Bronchial epithelial cell (primary cell): Measurements from ENCODE around the gene TUBA4B. TPM values are rescaled to one million over a fixed set of nuclear protein-coding genes. Genes with fewer than 3 reads are reported as not detected.
A peak's percentile ranks its signal among the peaks of the same experiment; 100 is the strongest.

Source experiments
- DNase-seq: peaks from one replicate; pipeline ENCODE4 v3.0.0-alpha.2; 2010; ENCODE audit warnings: low read depth
- FAIRE-seq: peaks from 2 replicates; lab custom pipeline; 2011; peaks lifted over from hg19 to GRCh38; lab: Jason Lieb, UNC
- H3K27me3 ChIP-seq: 2 replicates; pipeline ENCODE4 v1.5.1; 2011; ENCODE audit warnings: low read length; ENCODE audit not compliant: control insufficient read depth, insufficient read depth
- H3K36me3 ChIP-seq: 2 replicates; pipeline ENCODE4 v1.5.1; 2011; ENCODE audit warnings: low read length; ENCODE audit not compliant: control insufficient read depth, insufficient read depth
- H3K4me3 ChIP-seq: 2 replicates; pipeline ENCODE4 v1.5.1; 2011; ENCODE audit warnings: mild to moderate bottlenecking, low read depth, low read length, control low read depth
- total RNA-seq: library from RNA; depleted of rRNA; stranded (reverse); fragments of >200 nt; gene quantifications from 2 replicates; pipeline ENCODE4 v1.2.1, GENCODE V29; 2014
- TF ChIP-seq, protein P1 (sequence below): IDR thresholded peaks from 2 replicates; pipeline ENCODE4 v1.5.1; 2011; ENCODE audit warnings: mild to moderate bottlenecking, moderate library complexity, low read length, control low read depth, inconsistent platforms; ENCODE audit not compliant: insufficient read depth, severe bottlenecking

TUBA4B gene
- total RNA-seq, 1 donor from 2014 or later: not detected

DNA sequence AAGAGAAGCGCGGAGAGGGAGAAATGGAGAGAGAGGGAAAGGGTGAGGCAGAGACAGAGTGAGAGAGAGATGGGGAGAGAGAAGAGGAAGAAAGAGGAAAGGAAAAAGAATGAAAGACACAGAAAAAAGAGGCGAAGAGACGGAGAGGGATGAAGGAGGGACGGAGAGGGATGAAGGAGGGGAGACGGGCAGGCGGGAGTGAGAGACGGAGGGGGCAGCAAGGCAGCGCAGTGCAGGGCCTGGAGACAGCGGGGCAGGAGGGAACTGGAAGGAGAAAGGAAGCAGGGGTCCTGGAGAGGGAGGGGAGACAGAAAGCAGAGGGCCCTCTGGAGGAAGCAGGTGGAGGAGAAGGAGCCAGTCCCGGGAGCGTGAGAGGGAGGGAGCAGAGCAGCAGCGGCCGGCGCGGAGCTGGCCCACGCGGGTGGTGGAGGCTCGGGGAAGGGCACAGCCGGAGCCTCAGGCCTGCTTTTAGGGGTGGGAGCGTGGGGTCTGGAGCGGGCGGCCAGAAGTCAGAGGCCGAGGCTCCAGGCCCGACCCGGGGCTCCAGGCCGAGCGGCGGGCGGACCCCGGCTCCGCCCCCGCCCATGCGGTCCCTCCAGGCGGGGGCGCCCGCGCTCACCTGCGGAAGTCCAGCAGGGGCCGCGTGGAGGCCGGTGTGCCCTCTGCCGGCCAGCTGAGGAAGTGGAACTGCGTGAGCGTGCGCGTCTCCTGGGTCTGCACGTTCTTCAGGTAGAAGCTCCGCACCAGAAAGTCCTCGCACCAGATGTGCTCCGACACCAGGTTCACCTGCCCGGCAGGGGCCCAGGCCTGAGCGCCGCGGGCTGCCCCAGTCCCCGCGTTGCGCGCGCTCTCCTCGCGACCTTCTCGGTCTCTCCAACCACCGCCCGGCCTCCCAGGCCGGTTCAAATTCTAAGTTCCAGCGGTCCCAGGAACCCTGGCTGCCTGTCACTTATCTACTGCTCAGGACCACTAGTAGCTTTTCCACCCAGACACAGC is 41.6 kb downstream of the TUBA4B start:
- H3K36me3 ChIP-seq: no peaks in the 10 kb centered on the region
- FAIRE-seq (no peak), DNase-seq (peak; percentile 77)
- TF ChIP-seq, protein P1, sequence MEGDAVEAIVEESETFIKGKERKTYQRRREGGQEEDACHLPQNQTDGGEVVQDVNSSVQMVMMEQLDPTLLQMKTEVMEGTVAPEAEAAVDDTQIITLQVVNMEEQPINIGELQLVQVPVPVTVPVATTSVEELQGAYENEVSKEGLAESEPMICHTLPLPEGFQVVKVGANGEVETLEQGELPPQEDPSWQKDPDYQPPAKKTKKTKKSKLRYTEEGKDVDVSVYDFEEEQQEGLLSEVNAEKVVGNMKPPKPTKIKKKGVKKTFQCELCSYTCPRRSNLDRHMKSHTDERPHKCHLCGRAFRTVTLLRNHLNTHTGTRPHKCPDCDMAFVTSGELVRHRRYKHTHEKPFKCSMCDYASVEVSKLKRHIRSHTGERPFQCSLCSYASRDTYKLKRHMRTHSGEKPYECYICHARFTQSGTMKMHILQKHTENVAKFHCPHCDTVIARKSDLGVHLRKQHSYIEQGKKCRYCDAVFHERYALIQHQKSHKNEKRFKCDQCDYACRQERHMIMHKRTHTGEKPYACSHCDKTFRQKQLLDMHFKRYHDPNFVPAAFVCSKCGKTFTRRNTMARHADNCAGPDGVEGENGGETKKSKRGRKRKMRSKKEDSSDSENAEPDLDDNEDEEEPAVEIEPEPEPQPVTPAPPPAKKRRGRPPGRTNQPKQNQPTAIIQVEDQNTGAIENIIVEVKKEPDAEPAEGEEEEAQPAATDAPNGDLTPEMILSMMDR: peak; percentile 96
- H3K4me3 ChIP-seq: peak overlapping the region; percentile 59
- H3K27me3 ChIP-seq: peaks cover 4% of the 10 kb centered on the region

DNA sequence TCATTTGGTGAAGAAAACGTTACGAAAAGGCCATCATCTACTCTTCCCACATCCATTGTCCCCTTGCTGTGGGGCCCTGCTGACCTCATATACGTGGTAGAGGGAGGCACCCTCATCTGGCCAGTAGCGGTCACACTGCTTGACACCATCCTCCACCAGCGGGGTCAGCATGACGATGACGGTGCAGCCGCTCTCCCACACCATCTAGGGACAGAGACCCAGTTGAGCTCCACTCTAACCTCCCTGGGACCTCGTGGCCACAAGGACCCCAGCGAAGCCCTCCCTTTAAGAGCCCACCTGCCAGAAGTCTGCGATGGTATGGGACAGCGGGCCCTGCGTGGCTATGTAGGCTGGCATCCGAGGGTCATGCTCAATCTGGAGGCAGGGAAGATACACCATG is 43.1 kb downstream of the TUBA4B start:
- Histone ChIP-seq H3K36me3 (no peaks in the 10 kb centered on the region), H3K27me3 (peaks cover 13% of the 10 kb centered on the region), H3K4me3 (no peak overlapping the region)
- TF ChIP-seq, protein P1: no peak
- DNase-seq (no peak), FAIRE-seq (no peak)

DNA sequence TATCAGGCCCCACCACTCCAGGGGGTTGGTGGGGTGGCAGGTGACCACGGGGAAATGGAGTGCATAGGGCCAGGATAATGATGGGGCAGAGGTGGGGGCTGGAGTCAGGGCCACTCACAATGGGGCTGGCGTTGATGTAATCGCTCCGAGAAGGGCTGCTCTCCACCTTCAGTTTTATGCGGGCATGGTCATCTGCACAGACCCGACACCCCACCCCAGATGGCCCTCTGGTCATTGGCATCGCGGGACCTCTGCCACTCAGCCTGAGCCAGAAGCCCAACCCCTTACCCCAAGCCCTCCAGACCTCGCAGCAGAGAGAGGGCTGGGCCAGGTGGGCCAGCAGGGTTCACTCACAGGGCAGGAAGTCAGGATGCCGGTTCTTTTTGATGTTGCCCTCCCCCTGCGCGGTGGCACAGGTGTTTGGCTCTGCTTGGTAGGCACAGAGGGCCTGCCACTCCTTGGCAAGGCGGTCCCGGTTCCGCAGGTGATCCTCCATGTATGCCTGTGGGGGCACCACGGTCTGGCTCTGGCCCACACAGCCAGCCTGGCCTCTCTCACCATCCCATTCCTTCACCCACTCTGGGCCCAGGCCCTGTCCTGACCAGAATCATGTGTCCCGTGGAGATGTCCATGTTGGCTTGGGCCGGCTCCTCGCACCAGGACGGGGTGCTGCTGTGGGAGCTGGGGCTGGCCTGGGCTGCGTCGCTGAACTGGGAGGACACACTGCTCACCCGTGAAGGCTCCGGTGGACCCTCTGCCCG is 43.8 kb downstream of the TUBA4B start:
- peaks cover 16% of the 10 kb centered on the region for H3K27me3 ChIP-seq
- FAIRE-seq (no peak), DNase-seq (no peak)
- TF ChIP-seq, protein P1: no peak
- H3K36me3 ChIP-seq: no peaks in the 10 kb centered on the region
- no peak overlapping the region for H3K4me3 ChIP-seq

DNA sequence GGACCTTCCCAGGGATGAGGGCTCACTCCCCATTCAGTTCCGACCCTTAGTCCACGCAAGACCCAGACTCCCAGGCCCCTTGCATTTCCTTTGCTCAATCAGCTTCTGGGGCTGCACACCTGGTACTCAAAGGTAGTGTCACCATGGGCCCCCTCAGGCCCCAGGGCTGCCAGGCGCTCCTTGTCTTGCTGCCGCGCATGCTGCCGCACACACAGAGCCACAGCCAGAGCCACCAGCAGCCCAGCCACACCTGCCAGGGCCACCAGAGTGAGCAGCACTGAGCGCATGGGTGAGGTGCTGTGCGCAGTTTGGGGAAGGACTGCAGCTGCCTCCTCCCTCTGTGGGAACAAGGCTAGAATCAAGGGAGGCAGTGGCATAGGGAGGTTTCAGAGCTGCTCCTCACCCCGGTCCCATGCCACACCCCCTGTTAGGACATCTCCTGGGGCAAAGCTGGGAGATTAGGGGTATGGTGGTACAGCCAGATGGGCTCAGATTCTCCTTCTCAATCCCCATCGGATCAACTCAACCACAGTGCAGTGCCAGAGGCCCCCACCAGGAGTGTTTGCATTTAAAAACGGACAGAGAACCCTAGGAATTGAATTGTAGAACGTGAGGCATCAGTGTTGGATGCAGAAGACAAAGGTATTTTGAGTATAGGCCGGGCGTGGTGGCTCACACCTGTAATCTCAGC is 44.9 kb downstream of the TUBA4B start:
- H3K27me3 ChIP-seq: peaks cover 16% of the 10 kb centered on the region
- FAIRE-seq: no peak
- no peaks in the 10 kb centered on the region for H3K36me3 ChIP-seq
- no peak overlapping the region for H3K4me3 ChIP-seq
- no peak for DNase-seq
- TF ChIP-seq, protein P1: peak; percentile 11

DNA sequence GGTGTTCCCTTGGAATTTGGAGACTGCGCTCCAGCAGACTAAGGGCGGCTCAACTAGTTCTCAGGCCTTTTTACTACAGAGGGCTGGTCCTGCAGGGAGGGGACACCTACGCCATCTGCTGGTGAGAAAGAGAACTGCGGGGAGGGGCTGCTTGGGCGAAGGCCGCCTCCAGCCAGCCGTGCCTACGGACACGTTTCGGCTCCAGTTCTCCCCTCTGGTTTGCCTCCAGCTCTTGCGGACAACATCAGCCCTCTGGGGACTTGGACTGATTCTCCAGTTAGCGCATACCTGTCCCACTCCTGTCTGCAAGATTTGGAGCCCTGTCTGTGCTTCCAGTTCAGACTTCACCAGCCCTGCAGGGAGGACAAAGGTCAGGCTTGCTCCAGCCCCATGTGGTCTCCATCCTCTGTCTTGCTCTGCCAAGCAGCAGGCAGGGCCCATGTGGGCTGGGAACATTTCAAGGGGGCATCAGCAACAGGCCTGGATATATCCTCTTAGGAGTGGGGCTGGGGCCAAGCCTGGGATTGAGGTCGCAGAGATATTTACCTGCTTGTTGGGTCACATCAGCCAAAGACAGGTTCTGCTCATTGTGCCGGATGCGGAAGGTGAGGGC is 45.8 kb downstream of the TUBA4B start:
- DNase-seq: peak; percentile 69
- H3K4me3 ChIP-seq: no peak overlapping the region
- H3K27me3 ChIP-seq: peaks cover 16% of the 10 kb centered on the region
- TF ChIP-seq, protein P1: peak; percentile 99
- peak; percentile 23 for FAIRE-seq
- H3K36me3 ChIP-seq: no peaks in the 10 kb centered on the region
